Thyroid gland (tissue), 4 donors: ENCODE measurements around the gene ATP13A2. TPM values are rescaled to one million over a fixed set of nuclear protein-coding genes. Genes with fewer than 3 reads are reported as not detected.
A peak's percentile ranks its signal among the peaks of the same experiment; 100 is the strongest.
"Not testable (repeated sequence)": the region's sequence is repeated elsewhere in the genome, so short reads cannot be mapped to it uniquely, and the experiment has no call there.

Experiments used
- DNase-seq, 2 donors: peaks; one replicate each; pipeline ENCODE4 v3.0.0-alpha.2; 2019
- H3K27ac ChIP-seq, 3 donors: fragments of 200-600 bp; sonication (generic); 1 replicate in 2 of 3; 2 replicates in 1 of 3; pipeline ENCODE4 v1.5.1; 2016 to 2019; ENCODE audit warnings: mild to moderate bottlenecking in 1 of 3, moderate library complexity in 1 of 3
- H3K27me3 ChIP-seq: fragments of 200-600 bp; sonication (generic); one replicate; pipeline ENCODE4 v1.5.1; 2019
- H3K36me3 ChIP-seq, 2 donors: fragments of 200-600 bp; sonication (generic); one replicate each; pipeline ENCODE4 v1.5.1; 2016 to 2019
- H3K4me1 ChIP-seq, 2 donors: fragments of 200-600 bp; sonication (generic); one replicate each; pipeline ENCODE4 v1.5.1; 2017 to 2019
- H3K4me3 ChIP-seq, 3 donors: fragments of 200-600 bp; sonication (generic); replicated peaks in 1 of 3; 1 replicate in 2 of 3; 2 replicates in 1 of 3; pipeline ENCODE4 v1.5.1; 2016; ENCODE audit warnings: mild to moderate bottlenecking in 1 of 3
- H3K9me3 ChIP-seq: fragments of 200-600 bp; sonication (generic); one replicate; pipeline ENCODE4 v1.5.1; 2017
- CTCF ChIP-seq, 6 experiments: fragments of 200-600 bp in 3 of 6; fragments of 450-650 bp in 3 of 6; sonication (generic) in 3 of 6; IDR thresholded peaks; one replicate each; pipeline ENCODE4 v1.5.1; 2016 to 2019; ENCODE audit warnings: antibody characterized with exemption in 6 of 6, mild to moderate bottlenecking in 2 of 6, inconsistent platforms in 1 of 6, moderate library complexity in 1 of 6
- POLR2A ChIP-seq, 2 donors: fragments of 450-650 bp; IDR thresholded peaks; one replicate each; pipeline ENCODE4 v1.6.1; 2017; ENCODE audit warnings: antibody characterized with exemption in 2 of 2, mild to moderate bottlenecking in 2 of 2, moderate library complexity in 1 of 2
- WGBS, 2 donors: methylation state at CpG; one replicate each; pipeline ENCODE4 v1.1.5; 2017; 5-methylcytosine and 5-hydroxymethylcytosine counted together
- intact Hi-C: fragments of 100-400 bp; cut with DNase I; formaldehyde crosslinking; loops from one replicate; pipeline ENCODE4 v1.15.1; 2023
- total RNA-seq, 4 donors: library from RNA; depleted of rRNA; stranded (reverse); fragments of >200 nt; gene quantifications; one replicate each; pipeline ENCODE4 v1.2.3, GENCODE V29; 2016

Gene ATP13A2
- total RNA-seq, 4 donors from 2014 or later, result 28.7 to 47.0 (median 35.8) TPM

DNA sequence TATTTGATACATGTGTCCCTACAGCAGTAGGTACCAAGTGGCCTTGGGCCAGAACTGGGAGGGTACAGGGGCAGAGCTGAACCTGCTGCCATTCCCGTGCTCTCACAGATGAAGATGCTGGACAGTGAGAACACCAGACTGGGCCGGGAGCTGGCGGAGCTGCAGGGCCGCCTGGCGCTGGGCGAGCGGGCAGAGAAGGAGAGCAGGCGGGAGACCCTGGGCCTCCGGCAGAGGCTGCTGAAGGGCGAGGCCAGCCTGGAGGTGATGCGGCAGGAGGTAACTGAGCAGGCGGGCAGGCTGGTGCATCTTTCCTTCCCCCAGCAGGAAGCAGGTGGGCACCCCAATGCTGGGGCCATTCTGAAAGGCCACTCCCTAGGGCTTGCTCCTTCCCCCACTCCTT lies 53.3 kb downstream of the ATP13A2 start:
- intact Hi-C loops, result no loop called here
- WGBS, 2 donors, result 100% methylated on average over 5 of the region's 12 CpGs
- no peak for TF ChIP-seq POLR2A (IDR thresholded peaks at IDR 0.05)
- no peak for TF ChIP-seq CTCF (IDR thresholded peaks at IDR 0.05)
- DNase-seq, result no peak
- H3K4me1 ChIP-seq, result peaks cover 0 to 6% of the 10 kb centered on the region in 2 donors
- H3K4me3 ChIP-seq, result no peak overlapping the region
- H3K27ac ChIP-seq, result no peak overlapping the region
- no peaks in the 10 kb centered on the region for H3K9me3 ChIP-seq
- peaks cover 0 to 4% of the 10 kb centered on the region in 2 donors for H3K36me3 ChIP-seq
- H3K27me3 ChIP-seq, result no peaks in the 10 kb centered on the region

DNA sequence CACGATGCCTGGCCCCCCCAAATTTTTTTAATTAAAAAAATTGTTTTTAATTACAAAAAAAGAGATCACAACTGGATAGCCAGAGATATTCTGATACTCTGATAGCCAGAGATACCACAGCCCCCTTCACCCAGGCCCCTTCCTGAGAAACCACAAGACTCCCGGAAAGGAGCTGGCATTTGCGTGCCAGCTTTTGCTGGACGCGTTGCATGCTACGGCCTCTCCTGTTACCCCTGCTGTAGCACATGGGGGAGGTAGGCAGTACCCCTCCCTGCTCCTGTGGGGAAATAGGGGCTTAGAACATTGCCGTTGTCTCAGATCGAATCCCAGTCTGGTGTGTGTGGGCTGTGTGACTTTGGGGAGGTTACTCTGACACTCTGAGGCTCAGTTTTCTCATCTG lies 54.0 kb downstream of the ATP13A2 start:
- Histone ChIP-seq H3K27ac (no peak overlapping the region), H3K9me3 (no peaks in the 10 kb centered on the region), H3K4me3 (no peak overlapping the region), H3K36me3 (peaks cover 0 to 4% of the 10 kb centered on the region in 2 donors), H3K27me3 (no peaks in the 10 kb centered on the region), H3K4me1 (peaks cover 0 to 6% of the 10 kb centered on the region in 2 donors)
- TF ChIP-seq CTCF (IDR thresholded peaks at IDR 0.05), result no peak
- no peak for TF ChIP-seq POLR2A (IDR thresholded peaks at IDR 0.05)
- WGBS, 2 donors, result 85 to 95% methylated on average over 4 to 8 of the region's 8 CpGs
- intact Hi-C loops, result no loop called here
- no peak for DNase-seq

DNA sequence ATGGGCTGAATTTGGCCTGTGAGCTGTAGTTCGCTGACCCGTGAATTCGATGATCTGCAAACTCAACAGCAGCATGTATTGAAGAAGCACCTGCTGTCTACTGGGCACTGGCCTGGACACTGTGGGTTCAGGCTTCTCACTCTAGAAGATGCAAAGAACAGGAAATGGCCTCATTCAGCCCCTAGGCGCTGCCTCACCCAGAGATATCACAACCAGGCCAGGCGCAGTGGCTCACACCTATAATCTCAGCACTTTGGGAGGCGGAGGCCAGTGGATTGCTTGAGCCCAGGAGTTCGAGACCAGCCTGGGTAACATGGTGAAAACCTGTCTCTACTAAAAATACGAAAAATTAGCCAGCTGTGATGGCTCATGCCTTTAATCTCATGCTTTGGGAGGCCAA lies 55.0 kb downstream of the ATP13A2 start:
- Histone ChIP-seq H3K27me3 (no peaks in the 10 kb centered on the region), H3K9me3 (no peaks in the 10 kb centered on the region), H3K4me3 (no peak overlapping the region), H3K4me1 (peaks cover 0 to 6% of the 10 kb centered on the region in 2 donors), H3K27ac (no peak overlapping the region), H3K36me3 (peaks cover 0 to 4% of the 10 kb centered on the region in 2 donors)
- intact Hi-C loops, result no loop called here
- no peak for DNase-seq
- 93 to 94% methylated on average over 8 of the region's 8 CpGs for WGBS, 2 donors
- no peak for TF ChIP-seq POLR2A (IDR thresholded peaks at IDR 0.05)
- no peak for TF ChIP-seq CTCF (IDR thresholded peaks at IDR 0.05)

GRCh38 chr1:16955186-16955585 lies 56.5 kb downstream of the ATP13A2 start:
- 95 to 97% methylated on average over 23 to 24 of the region's 25 CpGs for WGBS, 2 donors
- Histone ChIP-seq H3K4me3 (no peak overlapping the region), H3K27me3 (no peaks in the 10 kb centered on the region), H3K4me1 (no peaks in the 10 kb centered on the region), H3K36me3 (peaks cover 0 to 4% of the 10 kb centered on the region in 2 donors), H3K27ac (no peak overlapping the region), H3K9me3 (no peaks in the 10 kb centered on the region)
- intact Hi-C loops, result no loop called here
- no peak for DNase-seq
- no peak for TF ChIP-seq POLR2A (IDR thresholded peaks at IDR 0.05)
- no peak for TF ChIP-seq CTCF (IDR thresholded peaks at IDR 0.05)

DNA sequence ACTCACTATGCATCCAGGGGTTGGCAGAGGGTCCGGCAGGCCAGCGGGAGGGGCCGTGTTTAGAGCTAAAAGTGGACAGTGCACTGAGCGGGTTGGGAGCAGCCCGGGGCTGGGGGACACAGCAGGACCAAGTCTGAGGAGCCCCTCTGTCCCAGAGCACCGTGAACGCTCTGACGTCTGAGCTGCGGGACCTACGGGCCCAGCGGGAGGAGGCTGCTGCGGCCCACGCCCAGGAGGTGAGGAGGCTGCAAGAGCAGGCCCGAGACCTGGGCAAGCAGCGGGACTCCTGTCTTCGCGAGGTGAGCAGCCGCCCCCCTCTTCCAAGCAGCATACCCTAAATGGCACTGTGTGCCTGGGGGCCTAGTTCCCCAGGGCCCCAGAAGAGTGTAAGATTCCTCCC lies 57.1 kb downstream of the ATP13A2 start:
- no peak overlapping the region for H3K27ac ChIP-seq
- H3K4me3 ChIP-seq, result no peak overlapping the region
- no peaks in the 10 kb centered on the region for H3K27me3 ChIP-seq
- H3K4me1 ChIP-seq, result no peaks in the 10 kb centered on the region
- intact Hi-C loops, result loop anchor here (5.0 kb wide), 1 partner anchor 93 kb away; no protein-coding TSS in a partner anchor
- no peak for TF ChIP-seq CTCF (IDR thresholded peaks at IDR 0.05)
- no peak for TF ChIP-seq POLR2A (IDR thresholded peaks at IDR 0.05)
- H3K36me3 ChIP-seq, result peaks cover 0 to 4% of the 10 kb centered on the region in 2 donors
- no peak for DNase-seq
- no peaks in the 10 kb centered on the region for H3K9me3 ChIP-seq
- WGBS, 2 donors, result 97 to 100% methylated on average over 3 to 18 of the region's 18 CpGs

DNA sequence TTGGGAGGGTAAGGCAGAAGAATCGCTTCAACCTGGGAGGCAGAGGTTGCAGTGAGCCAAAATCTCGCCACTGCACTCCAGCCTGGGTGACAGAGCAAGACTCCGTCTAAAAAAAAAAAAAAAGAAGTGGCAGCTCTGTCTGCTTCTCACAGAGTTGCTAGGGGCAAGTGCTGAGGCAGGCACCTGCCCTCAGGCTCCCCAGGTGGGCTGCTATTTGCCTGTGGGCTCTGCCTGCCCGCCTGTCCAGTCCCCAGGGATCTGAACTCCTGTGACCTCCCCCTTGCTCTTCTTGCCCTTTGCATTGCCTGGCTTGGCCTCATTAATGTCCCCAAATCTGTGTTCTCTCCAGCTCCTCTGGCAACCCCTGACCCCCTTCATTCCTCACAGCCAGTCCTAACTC lies 59.4 kb downstream of the ATP13A2 start:
- DNase-seq, H3K9me3 ChIP-seq, H3K36me3 ChIP-seq, H3K27me3 ChIP-seq, H3K4me3 ChIP-seq, H3K27ac ChIP-seq: not testable (repeated sequence)
- intact Hi-C loops, result loop anchor here (5.0 kb wide), 1 partner anchor 95 kb away; no protein-coding TSS in a partner anchor
- 84 to 92% methylated on average over 4 of the region's 4 CpGs for WGBS, 2 donors
- H3K4me1 ChIP-seq, result peaks cover 0 to 12% of the 10 kb centered on the region in 2 donors

- H3K4me1 ChIP-seq, result peaks cover 0 to 12% of the 10 kb centered on the region in 2 donors
- DNase-seq, H3K27me3 ChIP-seq, H3K9me3 ChIP-seq, H3K4me3 ChIP-seq: not testable (repeated sequence)
- peaks cover 0 to 11% of the 10 kb centered on the region in 2 donors for H3K36me3 ChIP-seq
- intact Hi-C loops, result loop anchor here (5.0 kb wide), 1 partner anchor 332 kb away; no protein-coding TSS in a partner anchor
- 69 to 70% methylated on average over 7 of the region's 7 CpGs for WGBS, 2 donors
- peak overlapping the region in 1 of 3 donors; percentile 12 for H3K27ac ChIP-seq
Measured at GRCh38 chr1:16949026-16949425, 62.7 kb downstream of the ATP13A2 start.
